ENCODE measurements around the gene FAM228B. TPM values are rescaled to one million over a fixed set of nuclear protein-coding genes. Genes with fewer than 3 reads are reported as not detected.

The FAM228B gene
- total RNA-seq, 1 donor from 2014 or later: 31.2 TPM

- Histone ChIP-seq H3K4me2 (no peak overlapping the region), H3K27ac (no peak overlapping the region), H2AFZ (replicated peaks) (no peak overlapping the region), H3K4me1 (no peaks in the 10 kb centered on the region), H3K79me2 (ENCODE audit: low read depth) (no peaks in the 10 kb centered on the region), H4K20me1 (ENCODE audit: low read depth) (no peaks in the 10 kb centered on the region), H3F3A (ENCODE audit: low read depth) (no peaks in the 10 kb centered on the region), H3K27me3 (no peaks in the 10 kb centered on the region), H3K36me3 (peaks cover 3% of the 10 kb centered on the region), H3K4me3 (no peak overlapping the region), H3K9me3 (ENCODE audit: low read depth) (peaks cover 8% of the 10 kb centered on the region), H3K9ac (no peak overlapping the region)
- Mint-ChIP-seq H3K27ac (no peak overlapping the region), H3K36me3 (peaks cover 11% of the 10 kb centered on the region), H3K27me3 (ENCODE audit: insufficient read depth, low read depth) (peaks cover 5% of the 10 kb centered on the region), H3K4me1 (no peaks in the 10 kb centered on the region), H3K9me3 (peaks cover 12% of the 10 kb centered on the region), H3K4me3 (no peak overlapping the region)
- no peak for DNase-seq (ENCODE audit: low spot score)
- TF ChIP-seq CTCF (IDR thresholded peaks at IDR 0.05): no peak
- TF ChIP-seq EZH2phosphoT487 (IDR thresholded peaks at IDR 0.05): no peak
- no peak for TF ChIP-seq EZH2 (IDR thresholded peaks at IDR 0.05)
These were observed 37.5 kb downstream of the FAM228B start for GRCh38 chr2:24160761-24161160.

GRCh38 chr2:24162494-24162893, 39.2 kb downstream of the FAM228B start:
- Mint-ChIP-seq H3K4me1 (no peaks in the 10 kb centered on the region), H3K9me3 (peaks cover 12% of the 10 kb centered on the region), H3K4me3 (no peak overlapping the region), H3K36me3 (peaks cover 11% of the 10 kb centered on the region), H3K27ac (no peak overlapping the region), H3K27me3 (ENCODE audit: insufficient read depth, low read depth) (peaks cover 5% of the 10 kb centered on the region)
- Histone ChIP-seq H3K9me3 (ENCODE audit: low read depth) (peaks cover 8% of the 10 kb centered on the region), H3K4me3 (no peak overlapping the region), H3K9ac (no peak overlapping the region), H2AFZ (replicated peaks) (no peak overlapping the region), H3K4me1 (no peaks in the 10 kb centered on the region), H3F3A (ENCODE audit: low read depth) (no peaks in the 10 kb centered on the region), H3K36me3 (peaks cover 3% of the 10 kb centered on the region), H3K4me2 (no peak overlapping the region), H3K79me2 (ENCODE audit: low read depth) (no peaks in the 10 kb centered on the region), H3K27me3 (no peaks in the 10 kb centered on the region), H3K27ac (no peak overlapping the region), H4K20me1 (ENCODE audit: low read depth) (no peaks in the 10 kb centered on the region)
- DNase-seq (ENCODE audit: low spot score): no peak
- TF ChIP-seq EZH2phosphoT487 (IDR thresholded peaks at IDR 0.05): no peak
- TF ChIP-seq EZH2 (IDR thresholded peaks at IDR 0.05): no peak
- no peak for TF ChIP-seq CTCF (IDR thresholded peaks at IDR 0.05)

DNA sequence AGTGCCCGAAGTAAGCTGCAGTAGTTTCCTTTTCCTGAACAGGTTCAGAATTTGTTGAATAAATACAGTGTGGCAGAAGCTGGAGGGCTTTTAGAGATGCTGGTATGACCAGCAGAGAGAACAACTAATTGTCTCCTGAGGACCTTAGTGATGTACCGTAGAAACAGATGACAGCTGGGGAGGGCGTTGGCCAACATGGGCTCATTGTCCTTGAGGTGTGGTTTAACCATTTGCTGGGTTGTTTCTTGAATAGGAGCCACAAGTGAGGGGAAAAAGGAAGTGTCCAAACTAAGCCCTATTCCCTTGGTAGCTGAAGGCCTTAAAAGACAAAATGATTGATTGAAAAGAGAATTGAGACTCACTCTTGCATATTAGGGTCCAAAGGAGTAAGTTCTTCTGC, 39.9 kb downstream of the FAM228B start:
- Histone ChIP-seq H3K4me3 (no peak overlapping the region), H3K9me3 (ENCODE audit: low read depth) (peaks cover 8% of the 10 kb centered on the region), H3K36me3 (peaks cover 3% of the 10 kb centered on the region), H3K4me2 (no peak overlapping the region), H3K27ac (no peak overlapping the region), H3F3A (ENCODE audit: low read depth) (no peaks in the 10 kb centered on the region), H3K27me3 (no peaks in the 10 kb centered on the region), H3K79me2 (ENCODE audit: low read depth) (no peaks in the 10 kb centered on the region), H4K20me1 (ENCODE audit: low read depth) (no peaks in the 10 kb centered on the region), H3K4me1 (no peaks in the 10 kb centered on the region), H2AFZ (replicated peaks) (no peak overlapping the region), H3K9ac (no peak overlapping the region)
- Mint-ChIP-seq H3K36me3 (peaks cover 10% of the 10 kb centered on the region), H3K27ac (no peak overlapping the region), H3K4me1 (no peaks in the 10 kb centered on the region), H3K4me3 (no peak overlapping the region), H3K9me3 (peaks cover 12% of the 10 kb centered on the region), H3K27me3 (ENCODE audit: insufficient read depth, low read depth) (peaks cover 5% of the 10 kb centered on the region)
- no peak for DNase-seq (ENCODE audit: low spot score)
- TF ChIP-seq EZH2 (IDR thresholded peaks at IDR 0.05): no peak
- no peak for TF ChIP-seq EZH2phosphoT487 (IDR thresholded peaks at IDR 0.05)
- no peak for TF ChIP-seq CTCF (IDR thresholded peaks at IDR 0.05)

All from neural progenitor cell (in vitro differentiated cells).